Naive thymus-derived CD4-positive, alpha-beta T cell (primary cell): ENCODE data around the gene SIPA1. TPM values are rescaled to one million over a fixed set of nuclear protein-coding genes. Genes with fewer than 3 reads are reported as not detected.

Experiments used
- ATAC-seq: fragments of 150-1000 bp; cut with Tn5 transposase; 2 replicates; pipeline ENCODE4 v1.10.0; 2021; ENCODE audit warnings: mild to moderate bottlenecking, moderate library complexity
- CTCF ChIA-PET: fragments of 350-600 bp; sonication (Branson Sonifier 250); formaldehyde crosslinking; loops from one replicate; lab custom pipeline; 2021; ENCODE audit warnings: antibody characterized with exemption; lab: Charles Lee
- POLR2A ChIA-PET: fragments of 350-600 bp; sonication (Branson Sonifier 250); formaldehyde crosslinking; loops from one replicate; lab custom pipeline; 2021; ENCODE audit warnings: antibody characterized with exemption, inconsistent platforms; lab: Charles Lee
- DNase-seq, 9 donors: peaks; one replicate each; pipeline versions ENCODE4 v3.0.0 to v3.0.0-alpha.2; 2020 to 2022; ENCODE audit warnings: mixed read lengths in 1 of 9
- H3K27ac ChIP-seq: one replicate; pipeline ENCODE4 v1.7.0; 2013; ENCODE audit warnings: mild to moderate bottlenecking, low read depth, low read length, moderate library complexity
- H3K27me3 ChIP-seq, 2 donors: one replicate each; pipeline ENCODE4 v1.7.0; 2013; ENCODE audit warnings: low read length in 2 of 2, mild to moderate bottlenecking in 2 of 2, moderate library complexity in 2 of 2; ENCODE audit not compliant: control insufficient read depth in 2 of 2, insufficient read depth in 2 of 2
- H3K36me3 ChIP-seq, 3 experiments: 1 replicate in 2 of 3; 2 replicates in 1 of 3; pipeline ENCODE4 v1.7.0; 2013; ENCODE audit warnings: low read length in 3 of 3, mild to moderate bottlenecking in 3 of 3, moderate library complexity in 1 of 3; ENCODE audit not compliant: insufficient read depth in 3 of 3, control insufficient read depth in 2 of 3
- H3K4me1 ChIP-seq, 2 donors: one replicate each; pipeline ENCODE4 v1.7.0; 2013; ENCODE audit warnings: low read length in 2 of 2, mild to moderate bottlenecking in 2 of 2, moderate library complexity in 1 of 2; ENCODE audit not compliant: control insufficient read depth in 2 of 2, insufficient read depth in 2 of 2
- H3K4me3 ChIP-seq: 2 replicates; pipeline ENCODE4 v1.7.0; 2013; ENCODE audit warnings: mild to moderate bottlenecking, low read length
- H3K9me3 ChIP-seq, 3 experiments: 1 replicate in 2 of 3; 2 replicates in 1 of 3; pipeline ENCODE4 v1.7.0; 2013; ENCODE audit warnings: low read length in 3 of 3; ENCODE audit not compliant: control insufficient read depth in 2 of 3
- H3K27ac Mint-ChIP-seq, 9 donors: one replicate each; pipeline ENCODE4 v1.8.0; 2020 to 2022; ENCODE audit warnings: mixed read lengths in 9 of 9, mild to moderate bottlenecking in 8 of 9, moderate library complexity in 5 of 9, inconsistent platforms in 2 of 9
- H3K27me3 Mint-ChIP-seq, 5 donors: one replicate each; pipeline ENCODE4 v1.8.0; 2021 to 2022; ENCODE audit warnings: mixed read lengths in 5 of 5, mild to moderate bottlenecking in 1 of 5
- H3K36me3 Mint-ChIP-seq, 5 donors: one replicate each; pipeline ENCODE4 v1.8.0; 2020 to 2022; ENCODE audit warnings: mixed read lengths in 5 of 5, mild to moderate bottlenecking in 3 of 5, inconsistent platforms in 1 of 5
- H3K4me1 Mint-ChIP-seq, 7 donors: one replicate each; pipeline ENCODE4 v1.8.0; 2020 to 2022; ENCODE audit warnings: mixed read lengths in 7 of 7, mild to moderate bottlenecking in 3 of 7, inconsistent platforms in 1 of 7
- H3K4me3 Mint-ChIP-seq, 10 donors: one replicate each; pipeline ENCODE4 v1.8.0; 2020 to 2022; ENCODE audit warnings: mild to moderate bottlenecking in 10 of 10, mixed read lengths in 10 of 10, moderate library complexity in 6 of 10, inconsistent platforms in 2 of 10
- H3K9me3 Mint-ChIP-seq, 11 donors: one replicate each; pipeline ENCODE4 v1.8.0; 2020 to 2022; ENCODE audit warnings: mixed read lengths in 11 of 11, mild to moderate bottlenecking in 4 of 11, inconsistent platforms in 1 of 11, moderate library complexity in 1 of 11
- intact Hi-C, 2 donors: fragments of 100-400 bp; cut with micrococcal nuclease; formaldehyde crosslinking; loops; one replicate each; pipeline ENCODE4 v1.15.1; 2023
- polyA plus RNA-seq, 2 donors: library from polyadenylated mRNA; unstranded; fragments of 300-500 nt; fragmentation: Illumina TruSeq; gene quantifications; one replicate each; pipeline ENCODE4 v1.2.3, GENCODE V29; 2021
- total RNA-seq, 6 experiments: library from RNA in 5 of 6; stranded (reverse) in 5 of 6; gene quantifications; 1 replicate in 5 of 6; 2 replicates in 1 of 6; pipeline ENCODE4 v1.2.3 and lab custom pipeline; 2021 to 2026

SIPA1 gene
- total and polyA plus RNA-seq, 7 experiments from 2014 or later, result 90.3 to 249 (median 184) TPM

DNA sequence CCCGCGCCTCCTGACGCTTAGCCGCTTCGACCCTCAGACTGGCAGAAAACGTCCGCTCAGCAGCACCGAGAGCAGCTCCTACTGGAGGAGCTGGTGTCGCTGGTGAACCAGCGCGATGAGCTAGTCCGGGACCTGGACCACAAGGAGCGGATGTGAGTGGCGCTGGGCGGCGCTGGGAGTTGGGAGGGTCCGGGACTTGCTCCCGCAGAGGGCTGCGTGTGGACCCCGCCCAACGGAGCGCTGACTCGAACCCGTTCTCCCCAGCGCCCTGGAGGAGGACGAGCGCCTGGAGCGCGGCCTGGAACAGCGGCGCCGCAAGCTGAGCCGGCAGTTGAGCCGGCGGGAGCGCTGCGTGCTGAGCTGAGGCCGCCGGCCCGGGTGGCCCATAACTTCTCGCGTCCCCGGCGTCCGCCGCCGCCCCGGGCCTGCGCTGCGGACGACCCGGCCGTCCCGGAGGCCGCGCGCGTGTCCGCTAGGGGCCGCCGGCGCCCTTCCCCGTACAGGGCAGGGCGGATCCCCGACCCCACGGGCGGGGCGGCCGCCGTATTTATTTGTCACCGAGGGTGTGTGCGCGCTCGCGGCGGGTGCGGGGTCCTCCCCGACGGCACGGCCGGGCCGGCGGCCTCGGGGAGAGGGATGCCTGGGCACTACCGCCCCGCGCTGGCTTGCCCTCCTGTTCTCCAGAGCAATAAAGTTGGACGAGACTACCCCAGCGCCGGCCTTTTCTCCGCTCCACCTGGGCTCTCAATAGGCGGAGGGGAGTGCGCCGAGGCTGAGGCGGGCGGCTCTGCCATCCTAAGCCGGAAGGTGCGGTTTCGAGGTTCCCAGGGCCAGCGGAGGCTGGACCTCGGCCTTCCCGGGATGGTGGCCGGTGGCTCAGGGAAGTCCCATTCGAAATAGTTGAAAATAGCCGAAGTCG, 45.7 kb upstream of the SIPA1 start:
- Mint-ChIP-seq H3K4me1 (peaks cover 18 to 40% (median 36%) of the 10 kb centered on the region in 7 donors), H3K36me3 (peaks cover 0 to 7% (median 0%) of the 10 kb centered on the region in 5 donors), H3K27me3 (no peaks in the 10 kb centered on the region), H3K4me3 (no peak overlapping the region), H3K9me3 (no peaks in the 10 kb centered on the region), H3K27ac (no peak overlapping the region)
- ChIA-PET CTCF (interaction anchor here (1.7 to 12.7 kb wide), 5 partner anchors 19 to 224 kb away, joined by 3 to 126 read pairs (median 8); partner anchors contain the start of genes FAM89B, MAP3K11 and PCNX3), POLR2A (interaction anchor here (1.5 to 7.2 kb wide), 5 partner anchors 16 to 67 kb away, joined by 4 to 66 read pairs (median 22); partner anchors contain the start of genes EHBP1L1 and SCYL1)
- intact Hi-C loops, result no loop called here
- no peaks in the 10 kb centered on the region for H3K9me3 ChIP-seq
- no peak overlapping the region for H3K4me3 ChIP-seq
- H3K36me3 ChIP-seq, result peaks cover 0 to 41% (median 0%) of the 10 kb centered on the region in 3 experiments
- H3K27me3 ChIP-seq, result no peaks in the 10 kb centered on the region
- ATAC-seq, result no peak
- DNase-seq, result no peak
- H3K4me1 ChIP-seq, result peaks cover 22 to 24% of the 10 kb centered on the region in 2 donors
- H3K27ac ChIP-seq, result no peak overlapping the region

DNA sequence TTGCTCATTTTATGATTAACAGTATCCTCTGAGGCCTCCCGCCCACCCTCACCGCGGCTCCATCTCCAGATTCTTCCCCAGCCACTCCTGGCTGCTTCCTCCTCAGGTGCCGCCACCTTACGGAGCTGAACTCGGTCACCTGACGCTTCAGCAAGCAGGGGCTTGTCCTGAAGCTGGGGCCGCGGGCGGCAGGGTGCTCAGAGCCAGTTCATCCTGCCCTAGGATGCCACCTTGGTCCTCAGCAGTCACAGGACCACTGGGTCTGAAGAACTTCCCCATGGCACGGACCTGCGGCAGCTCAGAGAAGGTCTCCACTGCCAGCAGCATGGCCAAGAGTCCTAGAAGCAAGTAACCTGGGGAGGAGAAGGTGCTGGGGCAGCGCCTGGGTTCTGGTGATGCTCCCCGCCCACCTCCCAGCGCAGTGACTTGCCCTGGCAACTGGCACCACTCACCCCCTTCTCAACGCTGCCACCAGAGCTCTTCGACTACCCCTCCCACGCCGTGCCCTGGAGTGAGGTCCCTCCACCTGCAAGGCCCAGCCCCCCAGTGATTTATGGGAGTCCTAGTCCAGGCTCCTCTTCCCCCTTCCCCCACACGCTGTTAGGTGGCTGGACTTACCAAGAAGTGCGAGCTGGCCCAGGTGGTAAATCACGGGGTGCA, 44.9 kb upstream of the SIPA1 start:
- no peak overlapping the region for H3K4me3 ChIP-seq
- peaks cover 0 to 47% (median 0%) of the 10 kb centered on the region in 3 experiments for H3K36me3 ChIP-seq
- H3K27ac ChIP-seq, result no peak overlapping the region
- Mint-ChIP-seq H3K4me1 (peaks cover 11 to 32% (median 29%) of the 10 kb centered on the region in 7 donors), H3K4me3 (no peak overlapping the region), H3K36me3 (peaks cover 0 to 9% (median 0%) of the 10 kb centered on the region in 5 donors), H3K27ac (peak overlapping the region in 2 of 9 donors; percentile 18 to 33), H3K27me3 (no peaks in the 10 kb centered on the region), H3K9me3 (no peaks in the 10 kb centered on the region)
- peaks cover 16 to 22% of the 10 kb centered on the region in 2 donors for H3K4me1 ChIP-seq
- intact Hi-C loops, result loop anchor here in 1 of 2 donors (1.0 kb wide), 1 partner anchor 53 kb away; no protein-coding TSS in a partner anchor
- H3K27me3 ChIP-seq, result no peaks in the 10 kb centered on the region
- no peaks in the 10 kb centered on the region for H3K9me3 ChIP-seq
- no peak for DNase-seq
- ChIA-PET POLR2A (interaction anchor here (1.0 to 3.6 kb wide), 9 partner anchors 17 to 68 kb away, joined by 3 to 22 read pairs (median 4); partner anchors contain the start of genes EHBP1L1, FAM89B, SCYL1 and ZNRD2), CTCF (interaction anchor here (0.6 to 12.7 kb wide), 12 partner anchors 16 to 239 kb away, joined by 3 to 126 read pairs (median 4); partner anchors contain the start of genes EHBP1L1, FAM89B, MAP3K11 and PCNX3)
- no peak for ATAC-seq

DNA sequence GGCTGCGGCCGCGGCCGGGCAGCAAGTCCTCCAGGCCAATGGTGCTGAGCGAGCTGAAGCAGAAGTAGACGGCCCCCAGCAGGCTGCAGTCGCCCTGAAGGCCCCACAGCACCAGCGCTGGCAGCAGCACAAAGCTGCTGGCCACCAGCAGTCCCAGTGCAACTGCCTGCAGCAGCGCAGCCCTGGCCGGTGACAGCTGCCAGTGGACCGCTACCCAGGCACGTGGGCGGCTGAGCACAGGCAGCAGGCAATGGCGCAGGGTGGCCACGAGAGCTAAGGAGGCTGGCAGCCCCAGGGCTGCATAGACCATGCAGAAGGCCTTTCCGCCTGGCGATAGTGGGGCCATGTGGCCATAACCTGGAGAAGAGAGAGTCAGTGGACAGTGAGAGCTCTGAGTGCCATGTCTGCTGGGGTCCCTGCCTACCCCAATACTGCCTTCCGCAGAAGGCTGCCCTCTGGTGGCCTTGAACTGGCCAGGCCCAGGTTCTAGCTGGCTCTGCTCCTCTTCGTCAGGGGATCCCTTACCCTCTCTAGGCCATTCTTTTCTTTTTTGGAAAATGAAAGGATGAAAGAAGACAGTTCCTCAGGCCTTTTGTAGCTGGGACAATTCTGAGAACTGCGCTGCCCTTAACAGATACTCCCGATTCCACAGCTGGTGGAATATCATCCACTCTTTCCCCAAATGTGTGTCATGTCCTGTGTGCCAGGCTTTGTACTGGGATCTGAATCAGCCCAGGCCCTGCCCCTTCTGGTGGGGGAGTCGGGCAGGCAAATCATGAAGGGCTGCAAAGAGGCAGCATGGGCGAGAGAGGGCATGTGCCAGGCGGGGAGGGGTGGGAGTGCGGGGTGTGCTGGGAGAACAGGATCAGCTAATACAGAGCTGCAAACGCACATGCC, 44.1 kb upstream of the SIPA1 start:
- Mint-ChIP-seq H3K36me3 (peaks cover 0 to 9% (median 0%) of the 10 kb centered on the region in 5 donors), H3K4me1 (peaks cover 4 to 26% (median 22%) of the 10 kb centered on the region in 7 donors), H3K9me3 (no peaks in the 10 kb centered on the region), H3K27ac (peak overlapping the region in 5 of 9 donors; percentile 25 to 69 (median 32)), H3K27me3 (no peaks in the 10 kb centered on the region), H3K4me3 (peak overlapping the region in 1 of 10 donors; percentile 9)
- intact Hi-C loops, result loop anchor here in 1 of 2 donors (1.0 kb wide), 1 partner anchor 53 kb away; no protein-coding TSS in a partner anchor
- Histone ChIP-seq H3K4me3 (no peak overlapping the region), H3K27me3 (no peaks in the 10 kb centered on the region), H3K4me1 (peaks cover 8 to 14% of the 10 kb centered on the region in 2 donors), H3K36me3 (peaks cover 0 to 55% (median 0%) of the 10 kb centered on the region in 3 experiments), H3K27ac (no peak overlapping the region), H3K9me3 (no peaks in the 10 kb centered on the region)
- DNase-seq (peak in 2 of 9 donors; percentile 35 to 42), ATAC-seq (peak; percentile 67)
- POLR2A ChIA-PET, result interaction anchor here (0.9 to 3.6 kb wide), 13 partner anchors 10 to 719 kb away, joined by 3 to 22 read pairs (median 4); partner anchors contain the start of genes EHBP1L1, FAM89B, MALAT1 and SCYL1
- CTCF ChIA-PET, result interaction anchor here (0.5 to 12.7 kb wide), 18 partner anchors 11 to 440 kb away, joined by 3 to 126 read pairs (median 4); partner anchors contain the start of genes EHBP1L1, FAM89B, MAP3K11 and PCNX3

DNA sequence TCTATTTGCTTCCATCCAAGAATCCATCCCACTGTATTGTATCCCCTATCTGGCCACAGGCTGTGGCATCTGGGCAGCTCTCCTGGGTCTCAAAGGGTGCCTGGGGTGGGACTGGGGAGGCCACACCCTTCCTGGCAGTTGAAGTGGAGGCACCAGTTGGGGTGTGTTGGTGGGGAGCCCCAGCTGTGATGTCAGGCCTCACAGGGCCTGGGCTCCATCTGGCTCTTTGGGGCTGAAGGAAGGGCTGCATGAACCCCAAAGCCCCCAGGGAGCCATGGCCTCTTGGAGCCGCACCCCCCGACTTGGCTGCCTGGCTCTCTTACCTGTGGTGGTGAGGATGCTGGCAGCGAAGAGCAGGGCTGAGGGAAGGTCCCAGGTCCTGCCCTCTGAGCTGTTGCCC, 42.8 kb upstream of the SIPA1 start:
- H3K27ac ChIP-seq, result no peak overlapping the region
- Mint-ChIP-seq H3K36me3 (peaks cover 0 to 9% (median 0%) of the 10 kb centered on the region in 5 donors), H3K4me3 (peak overlapping the region in 1 of 10 donors; percentile 35)

DNA sequence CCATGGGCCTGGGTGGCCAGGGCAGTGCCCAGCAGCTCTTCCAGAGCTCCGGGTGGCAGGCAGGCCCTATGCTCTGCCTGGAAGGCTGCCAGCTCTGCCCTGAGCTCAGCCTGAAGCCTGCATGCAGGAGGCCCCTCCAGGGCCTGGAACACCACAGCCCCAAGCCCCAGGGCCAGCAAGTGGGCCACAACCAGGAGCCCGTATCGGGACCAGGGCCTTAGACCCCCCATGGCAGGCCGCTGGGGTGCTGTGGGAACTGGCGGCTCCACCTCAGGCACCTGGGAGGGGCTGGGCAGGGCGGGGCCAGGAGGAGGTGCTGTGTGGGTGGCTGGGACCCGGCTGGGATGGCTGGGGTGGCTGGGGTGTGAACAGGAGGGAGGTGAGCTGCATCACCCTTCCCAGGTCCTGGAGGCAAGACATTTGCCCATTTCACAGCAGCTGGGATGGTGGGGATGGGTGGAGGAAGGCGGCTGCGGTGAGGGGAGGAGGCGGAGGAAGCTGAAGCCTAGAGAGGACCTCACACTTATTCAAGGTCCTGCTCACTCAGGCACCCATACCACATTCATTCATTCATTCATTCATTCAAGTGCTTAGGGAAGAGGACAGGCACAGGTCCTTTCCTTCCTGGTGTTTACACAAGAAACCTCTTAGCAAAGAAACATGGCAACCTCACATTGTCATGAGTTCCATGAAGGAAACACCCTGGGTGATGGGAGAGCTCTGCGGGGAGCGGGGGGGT, 42.2 kb upstream of the SIPA1 start, which contains the start of gene KCNK7:
Gene KCNK7, minus strand, starts transcription at position 258 of the 739 bp plus-strand sequence. Its CDS starts 28 bp downstream, at position 230.
- CTCF ChIA-PET, result interaction anchor here (12.7 kb wide), 1 partner anchor 58 kb away, joined by 126 read pairs; no protein-coding TSS in a partner anchor
- ATAC-seq (peak; percentile 10), DNase-seq (no peak)
- peaks cover 0 to 55% (median 0%) of the 10 kb centered on the region in 3 experiments for H3K36me3 ChIP-seq
- H3K27me3 ChIP-seq, result no peaks in the 10 kb centered on the region
- H3K4me3 ChIP-seq, result no peak within 1 kb of the TSS
- POLR2A ChIA-PET, result interaction anchor here (0.6 to 3.6 kb wide), 10 partner anchors 9 to 142 kb away, joined by 3 to 16 read pairs (median 4); partner anchors contain the start of gene EHBP1L1
- Mint-ChIP-seq H3K27me3 (no peaks in the 10 kb centered on the region), H3K36me3 (peaks cover 0 to 7% (median 0%) of the 10 kb centered on the region in 5 donors), H3K9me3 (no peaks in the 10 kb centered on the region), H3K4me1 (peaks cover 0 to 23% (median 16%) of the 10 kb centered on the region in 7 donors), H3K27ac (peak within 1 kb of the TSS in 7 of 9 donors; percentile 25 to 78 (median 64)), H3K4me3 (peak within 1 kb of the TSS in 1 of 10 donors; percentile 35)
- H3K27ac ChIP-seq, result peak within 1 kb of the TSS; percentile 14
- intact Hi-C loops, result no loop called here
- H3K4me1 ChIP-seq, result peaks cover 6 to 13% of the 10 kb centered on the region in 2 donors
- no peaks in the 10 kb centered on the region for H3K9me3 ChIP-seq

More for the DNA sequence above, 42.8 kb upstream of the SIPA1 start:
- Mint-ChIP-seq H3K27me3 (no peaks in the 10 kb centered on the region), H3K4me1 (peaks cover 0 to 23% (median 19%) of the 10 kb centered on the region in 7 donors), H3K27ac (peak overlapping the region in 6 of 9 donors; percentile 25 to 78 (median 62)), H3K9me3 (no peaks in the 10 kb centered on the region)
- Histone ChIP-seq H3K4me3 (no peak overlapping the region), H3K27me3 (no peaks in the 10 kb centered on the region), H3K36me3 (peaks cover 0 to 55% (median 0%) of the 10 kb centered on the region in 3 experiments), H3K9me3 (no peaks in the 10 kb centered on the region), H3K4me1 (peaks cover 6 to 13% of the 10 kb centered on the region in 2 donors)
- ChIA-PET CTCF (interaction anchor here (2.6 to 12.7 kb wide), 2 partner anchors 29 to 57 kb away, joined by 8 to 126 read pairs; no protein-coding TSS in a partner anchor), POLR2A (interaction anchor here (0.9 to 3.6 kb wide), 8 partner anchors 10 to 96 kb away, joined by 3 to 22 read pairs (median 4); partner anchors contain the start of genes EHBP1L1 and MALAT1)
- DNase-seq (no peak), ATAC-seq (no peak)
- intact Hi-C loops, result no loop called here
